Measurements from ENCODE around the gene ZNF512.

DNA sequence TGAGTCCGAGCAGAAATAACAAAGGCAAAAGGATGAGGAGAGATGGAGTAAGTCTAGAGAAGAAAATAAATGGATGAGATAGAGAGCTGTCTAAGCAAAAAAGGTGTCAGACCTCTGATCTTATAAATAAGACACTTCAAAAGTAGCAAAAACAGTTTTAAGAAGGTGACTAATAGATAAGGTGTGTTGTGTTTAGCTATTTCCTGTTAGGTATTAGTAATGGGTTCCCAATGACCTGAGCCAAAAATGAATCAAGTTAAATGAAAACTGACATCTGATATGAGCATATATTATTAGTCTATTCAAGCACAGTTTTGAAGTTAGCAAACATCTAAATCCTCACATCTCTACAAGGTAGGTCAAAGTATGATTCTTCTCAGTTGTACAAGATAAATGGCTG is 69.9 kb downstream of the ZNF512 start:
- TF ChIP-seq, protein P1, sequence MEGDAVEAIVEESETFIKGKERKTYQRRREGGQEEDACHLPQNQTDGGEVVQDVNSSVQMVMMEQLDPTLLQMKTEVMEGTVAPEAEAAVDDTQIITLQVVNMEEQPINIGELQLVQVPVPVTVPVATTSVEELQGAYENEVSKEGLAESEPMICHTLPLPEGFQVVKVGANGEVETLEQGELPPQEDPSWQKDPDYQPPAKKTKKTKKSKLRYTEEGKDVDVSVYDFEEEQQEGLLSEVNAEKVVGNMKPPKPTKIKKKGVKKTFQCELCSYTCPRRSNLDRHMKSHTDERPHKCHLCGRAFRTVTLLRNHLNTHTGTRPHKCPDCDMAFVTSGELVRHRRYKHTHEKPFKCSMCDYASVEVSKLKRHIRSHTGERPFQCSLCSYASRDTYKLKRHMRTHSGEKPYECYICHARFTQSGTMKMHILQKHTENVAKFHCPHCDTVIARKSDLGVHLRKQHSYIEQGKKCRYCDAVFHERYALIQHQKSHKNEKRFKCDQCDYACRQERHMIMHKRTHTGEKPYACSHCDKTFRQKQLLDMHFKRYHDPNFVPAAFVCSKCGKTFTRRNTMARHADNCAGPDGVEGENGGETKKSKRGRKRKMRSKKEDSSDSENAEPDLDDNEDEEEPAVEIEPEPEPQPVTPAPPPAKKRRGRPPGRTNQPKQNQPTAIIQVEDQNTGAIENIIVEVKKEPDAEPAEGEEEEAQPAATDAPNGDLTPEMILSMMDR (IDR thresholded peaks at IDR 0.05): no peak
- no peak for TF ChIP-seq EP300 (IDR thresholded peaks at IDR 0.05)
- TF ChIP-seq POLR2A (IDR thresholded peaks at IDR 0.05): no peak
